Measurements from ENCODE around the gene DOCK7.

DNA sequence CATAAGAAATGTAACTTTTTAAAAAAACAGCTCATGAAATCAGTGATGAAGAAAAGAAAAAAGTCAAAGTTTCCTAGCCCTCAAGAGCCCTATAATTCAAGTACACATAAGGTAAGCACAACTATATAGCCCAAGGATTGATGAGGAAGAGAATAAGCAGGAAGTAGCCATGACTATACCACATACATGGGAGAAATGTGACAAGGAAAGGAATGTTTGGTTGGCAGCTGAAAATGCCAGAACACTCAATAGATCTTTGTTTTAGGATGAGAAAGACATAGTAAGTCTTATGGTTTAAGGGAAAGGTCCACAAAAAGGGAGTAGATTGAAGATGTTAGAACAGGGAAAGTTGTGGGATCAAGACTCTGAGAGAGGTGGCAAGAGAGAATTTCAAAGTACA, 5.7 kb downstream of the DOCK7 start:
- TF ChIP-seq YY1 (IDR thresholded peaks at IDR 0.05) (no peak), NR2F2 (IDR thresholded peaks at IDR 0.05) (no peak), RAD21 (IDR thresholded peaks at IDR 0.05) (no peak), JUND (IDR thresholded peaks at IDR 0.05) (no peak), TAF1 (conservative IDR thresholded peaks at IDR 0.05) (no peak), GABPA (IDR thresholded peaks at IDR 0.05 in 1 of 2, conservative IDR thresholded peaks at IDR 0.05 in 1 of 2) (no peak), SP1 (IDR thresholded peaks at IDR 0.05) (no peak), HNF4A (conservative IDR thresholded peaks at IDR 0.05) (no peak), EGR1 (IDR thresholded peaks at IDR 0.05; ENCODE audit: low read depth in 2 of 2) (no peak)
- TF ChIP-seq, protein P1, sequence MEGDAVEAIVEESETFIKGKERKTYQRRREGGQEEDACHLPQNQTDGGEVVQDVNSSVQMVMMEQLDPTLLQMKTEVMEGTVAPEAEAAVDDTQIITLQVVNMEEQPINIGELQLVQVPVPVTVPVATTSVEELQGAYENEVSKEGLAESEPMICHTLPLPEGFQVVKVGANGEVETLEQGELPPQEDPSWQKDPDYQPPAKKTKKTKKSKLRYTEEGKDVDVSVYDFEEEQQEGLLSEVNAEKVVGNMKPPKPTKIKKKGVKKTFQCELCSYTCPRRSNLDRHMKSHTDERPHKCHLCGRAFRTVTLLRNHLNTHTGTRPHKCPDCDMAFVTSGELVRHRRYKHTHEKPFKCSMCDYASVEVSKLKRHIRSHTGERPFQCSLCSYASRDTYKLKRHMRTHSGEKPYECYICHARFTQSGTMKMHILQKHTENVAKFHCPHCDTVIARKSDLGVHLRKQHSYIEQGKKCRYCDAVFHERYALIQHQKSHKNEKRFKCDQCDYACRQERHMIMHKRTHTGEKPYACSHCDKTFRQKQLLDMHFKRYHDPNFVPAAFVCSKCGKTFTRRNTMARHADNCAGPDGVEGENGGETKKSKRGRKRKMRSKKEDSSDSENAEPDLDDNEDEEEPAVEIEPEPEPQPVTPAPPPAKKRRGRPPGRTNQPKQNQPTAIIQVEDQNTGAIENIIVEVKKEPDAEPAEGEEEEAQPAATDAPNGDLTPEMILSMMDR (IDR thresholded peaks at IDR 0.05; ENCODE audit: low read depth, low read length, missing input control), result no peak
- TF ChIP-seq, protein P2, sequence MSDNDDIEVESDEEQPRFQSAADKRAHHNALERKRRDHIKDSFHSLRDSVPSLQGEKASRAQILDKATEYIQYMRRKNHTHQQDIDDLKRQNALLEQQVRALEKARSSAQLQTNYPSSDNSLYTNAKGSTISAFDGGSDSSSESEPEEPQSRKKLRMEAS (IDR thresholded peaks at IDR 0.05), result no peak
- TF ChIP-seq, protein P3, sequence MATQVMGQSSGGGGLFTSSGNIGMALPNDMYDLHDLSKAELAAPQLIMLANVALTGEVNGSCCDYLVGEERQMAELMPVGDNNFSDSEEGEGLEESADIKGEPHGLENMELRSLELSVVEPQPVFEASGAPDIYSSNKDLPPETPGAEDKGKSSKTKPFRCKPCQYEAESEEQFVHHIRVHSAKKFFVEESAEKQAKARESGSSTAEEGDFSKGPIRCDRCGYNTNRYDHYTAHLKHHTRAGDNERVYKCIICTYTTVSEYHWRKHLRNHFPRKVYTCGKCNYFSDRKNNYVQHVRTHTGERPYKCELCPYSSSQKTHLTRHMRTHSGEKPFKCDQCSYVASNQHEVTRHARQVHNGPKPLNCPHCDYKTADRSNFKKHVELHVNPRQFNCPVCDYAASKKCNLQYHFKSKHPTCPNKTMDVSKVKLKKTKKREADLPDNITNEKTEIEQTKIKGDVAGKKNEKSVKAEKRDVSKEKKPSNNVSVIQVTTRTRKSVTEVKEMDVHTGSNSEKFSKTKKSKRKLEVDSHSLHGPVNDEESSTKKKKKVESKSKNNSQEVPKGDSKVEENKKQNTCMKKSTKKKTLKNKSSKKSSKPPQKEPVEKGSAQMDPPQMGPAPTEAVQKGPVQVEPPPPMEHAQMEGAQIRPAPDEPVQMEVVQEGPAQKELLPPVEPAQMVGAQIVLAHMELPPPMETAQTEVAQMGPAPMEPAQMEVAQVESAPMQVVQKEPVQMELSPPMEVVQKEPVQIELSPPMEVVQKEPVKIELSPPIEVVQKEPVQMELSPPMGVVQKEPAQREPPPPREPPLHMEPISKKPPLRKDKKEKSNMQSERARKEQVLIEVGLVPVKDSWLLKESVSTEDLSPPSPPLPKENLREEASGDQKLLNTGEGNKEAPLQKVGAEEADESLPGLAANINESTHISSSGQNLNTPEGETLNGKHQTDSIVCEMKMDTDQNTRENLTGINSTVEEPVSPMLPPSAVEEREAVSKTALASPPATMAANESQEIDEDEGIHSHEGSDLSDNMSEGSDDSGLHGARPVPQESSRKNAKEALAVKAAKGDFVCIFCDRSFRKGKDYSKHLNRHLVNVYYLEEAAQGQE (IDR thresholded peaks at IDR 0.05), result no peak
- TF ChIP-seq, protein P4, sequence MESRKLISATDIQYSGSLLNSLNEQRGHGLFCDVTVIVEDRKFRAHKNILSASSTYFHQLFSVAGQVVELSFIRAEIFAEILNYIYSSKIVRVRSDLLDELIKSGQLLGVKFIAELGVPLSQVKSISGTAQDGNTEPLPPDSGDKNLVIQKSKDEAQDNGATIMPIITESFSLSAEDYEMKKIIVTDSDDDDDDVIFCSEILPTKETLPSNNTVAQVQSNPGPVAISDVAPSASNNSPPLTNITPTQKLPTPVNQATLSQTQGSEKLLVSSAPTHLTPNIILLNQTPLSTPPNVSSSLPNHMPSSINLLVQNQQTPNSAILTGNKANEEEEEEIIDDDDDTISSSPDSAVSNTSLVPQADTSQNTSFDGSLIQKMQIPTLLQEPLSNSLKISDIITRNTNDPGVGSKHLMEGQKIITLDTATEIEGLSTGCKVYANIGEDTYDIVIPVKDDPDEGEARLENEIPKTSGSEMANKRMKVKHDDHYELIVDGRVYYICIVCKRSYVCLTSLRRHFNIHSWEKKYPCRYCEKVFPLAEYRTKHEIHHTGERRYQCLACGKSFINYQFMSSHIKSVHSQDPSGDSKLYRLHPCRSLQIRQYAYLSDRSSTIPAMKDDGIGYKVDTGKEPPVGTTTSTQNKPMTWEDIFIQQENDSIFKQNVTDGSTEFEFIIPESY (IDR thresholded peaks at IDR 0.05), result no peak

Data from liver (tissue), 3 donors.